HG03520 (cell line): Measurements from ENCODE around the gene DHRS12.
A peak's percentile ranks its signal among the peaks of the same experiment; 100 is the strongest.

ENCODE experiments used
- ATAC-seq: cut with Tn5 transposase; IDR thresholded peaks from one replicate; pipeline ENCODE4 v1.9.1; 2021; ENCODE audit warnings: mild to moderate bottlenecking, moderate library complexity; ENCODE audit not compliant: unreplicated experiment

Gene DHRS12

GRCh38 chr13:51764184-51765141 is 39.5 kb downstream of the DHRS12 start:
- peak; percentile 84 for ATAC-seq

- no peak for ATAC-seq
These were observed 40.5 kb downstream of the DHRS12 start for GRCh38 chr13:51763486-51763885.

GRCh38 chr13:51761643-51762350 is 42.2 kb downstream of the DHRS12 start:
- no peak for ATAC-seq

- ATAC-seq, result no peak
These were observed 43.4 kb downstream of the DHRS12 start for GRCh38 chr13:51760592-51760991.

GRCh38 chr13:51759240-51759639 is 44.7 kb downstream of the DHRS12 start:
- ATAC-seq, result no peak

GRCh38 chr13:51758691-51759090 is 45.3 kb downstream of the DHRS12 start:
- no peak for ATAC-seq

GRCh38 chr13:51756651-51757050 is 47.3 kb downstream of the DHRS12 start:
- ATAC-seq, result no peak

- ATAC-seq, result no peak
These were observed 56.2 kb downstream of the DHRS12 start for GRCh38 chr13:51747438-51748434.

GRCh38 chr13:51746802-51747201 is 57.2 kb downstream of the DHRS12 start:
- no peak for ATAC-seq

- no peak for ATAC-seq
These were observed 58.7 kb downstream of the DHRS12 start for GRCh38 chr13:51745243-51745642.

- no peak for ATAC-seq
These were observed 61.4 kb downstream of the DHRS12 start for GRCh38 chr13:51742611-51743010.

GRCh38 chr13:51742031-51742430 is 61.9 kb downstream of the DHRS12 start:
- no peak for ATAC-seq

GRCh38 chr13:51740698-51741097 is 63.3 kb downstream of the DHRS12 start:
- no peak for ATAC-seq

- no peak for ATAC-seq
These were observed 64.8 kb downstream of the DHRS12 start for GRCh38 chr13:51739027-51739764.

- no peak for ATAC-seq
These were observed 65.6 kb downstream of the DHRS12 start for GRCh38 chr13:51738226-51738905.

GRCh38 chr13:51737609-51738008 is 66.4 kb downstream of the DHRS12 start:
- no peak for ATAC-seq

- ATAC-seq, result no peak
These were observed 69.2 kb downstream of the DHRS12 start for GRCh38 chr13:51734786-51735185.

- ATAC-seq, result no peak
These were observed 70.3 kb downstream of the DHRS12 start for GRCh38 chr13:51733374-51734298.
